ENCODE measurements around the gene CELA3A. TPM values are rescaled to one million over a fixed set of nuclear protein-coding genes. Genes with fewer than 3 reads are reported as not detected.

Gene CELA3A
- total and polyA plus RNA-seq, 2 of the 13 experiments (the other 11 are each of a cell fraction or from before 2014, with no cell fraction given), result 0.09 TPM; not detected in 1

DNA sequence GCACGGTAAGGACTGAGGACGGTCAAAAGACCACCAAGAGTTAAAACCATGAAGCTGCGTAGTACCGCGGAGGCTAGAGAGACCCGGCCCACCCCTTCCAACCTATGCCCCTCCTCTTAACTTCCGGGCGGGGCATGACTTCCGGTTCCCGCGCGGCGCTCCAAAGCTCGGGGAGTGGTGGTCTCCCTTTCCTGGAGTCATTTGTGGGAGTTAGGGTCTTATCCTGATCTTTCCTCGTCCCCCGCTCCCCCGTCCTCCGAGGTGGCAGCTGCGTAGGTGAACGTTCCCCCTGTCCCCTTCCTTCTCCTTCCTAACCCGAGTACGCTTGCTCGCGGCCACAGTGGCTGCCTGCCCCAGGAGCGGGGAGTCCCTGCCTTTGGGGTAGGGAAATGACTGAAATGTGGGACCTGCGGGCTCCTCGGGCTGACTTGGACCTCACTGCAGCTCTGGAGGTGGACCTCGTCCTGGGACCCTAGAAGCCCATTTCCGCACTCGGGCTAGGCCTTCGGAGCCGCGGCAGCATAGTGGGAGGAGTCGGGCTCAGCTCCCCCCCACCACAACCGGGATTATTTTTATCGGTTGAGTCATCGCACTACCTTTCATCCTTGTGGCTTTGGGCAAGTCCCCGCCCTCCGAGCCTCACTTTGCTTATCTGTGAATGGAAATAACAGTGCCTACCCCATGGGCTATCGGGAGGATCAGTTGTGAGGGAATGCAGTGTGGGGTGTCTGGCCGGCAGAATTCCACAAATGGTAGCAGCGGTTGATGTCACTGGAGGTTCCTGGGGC lies 24.1 kb downstream of the CELA3A start (continued):
- TF ChIP-seq SRSF1 (optimal IDR thresholded peaks at IDR 0.05; ENCODE audit: low read depth, low read length), result peak; percentile 89

DNA sequence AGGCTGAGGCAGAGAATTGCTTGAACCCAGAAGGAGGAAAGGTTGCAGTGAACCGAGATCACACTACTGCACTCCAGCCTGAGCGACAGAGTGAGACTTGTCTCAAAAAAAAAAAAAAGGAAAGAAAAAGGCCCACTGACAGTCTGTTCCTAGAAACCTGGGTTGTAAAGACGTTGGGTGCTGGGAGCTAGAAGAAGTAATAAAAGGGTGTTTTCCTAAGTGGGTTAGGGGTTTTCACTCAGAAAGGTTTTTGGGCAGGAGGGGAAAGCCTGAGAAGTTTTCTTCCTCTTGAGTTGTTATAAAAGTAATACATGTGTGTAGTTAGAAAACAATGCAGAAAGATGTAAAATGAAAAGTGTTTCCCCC lies 25.4 kb downstream of the CELA3A start:
- no peak for ATAC-seq
- 86% methylated on average over 3 of the region's 3 CpGs for WGBS (ENCODE audit: low lambda C conversion rate)
- CTCF ChIA-PET (ENCODE audit: low intra/inter-chr PET ratio, low total read pairs), result no interaction called here
- TF ChIP-seq, protein P1, sequence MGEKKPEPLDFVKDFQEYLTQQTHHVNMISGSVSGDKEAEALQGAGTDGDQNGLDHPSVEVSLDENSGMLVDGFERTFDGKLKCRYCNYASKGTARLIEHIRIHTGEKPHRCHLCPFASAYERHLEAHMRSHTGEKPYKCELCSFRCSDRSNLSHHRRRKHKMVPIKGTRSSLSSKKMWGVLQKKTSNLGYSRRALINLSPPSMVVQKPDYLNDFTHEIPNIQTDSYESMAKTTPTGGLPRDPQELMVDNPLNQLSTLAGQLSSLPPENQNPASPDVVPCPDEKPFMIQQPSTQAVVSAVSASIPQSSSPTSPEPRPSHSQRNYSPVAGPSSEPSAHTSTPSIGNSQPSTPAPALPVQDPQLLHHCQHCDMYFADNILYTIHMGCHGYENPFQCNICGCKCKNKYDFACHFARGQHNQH (CRISPR knock-in tag; IDR thresholded peaks at IDR 0.05), result no peak
- no peak for TF ChIP-seq BHLHE40 (IDR thresholded peaks at IDR 0.05; ENCODE audit: low read length)
- TF ChIP-seq, protein P2, sequence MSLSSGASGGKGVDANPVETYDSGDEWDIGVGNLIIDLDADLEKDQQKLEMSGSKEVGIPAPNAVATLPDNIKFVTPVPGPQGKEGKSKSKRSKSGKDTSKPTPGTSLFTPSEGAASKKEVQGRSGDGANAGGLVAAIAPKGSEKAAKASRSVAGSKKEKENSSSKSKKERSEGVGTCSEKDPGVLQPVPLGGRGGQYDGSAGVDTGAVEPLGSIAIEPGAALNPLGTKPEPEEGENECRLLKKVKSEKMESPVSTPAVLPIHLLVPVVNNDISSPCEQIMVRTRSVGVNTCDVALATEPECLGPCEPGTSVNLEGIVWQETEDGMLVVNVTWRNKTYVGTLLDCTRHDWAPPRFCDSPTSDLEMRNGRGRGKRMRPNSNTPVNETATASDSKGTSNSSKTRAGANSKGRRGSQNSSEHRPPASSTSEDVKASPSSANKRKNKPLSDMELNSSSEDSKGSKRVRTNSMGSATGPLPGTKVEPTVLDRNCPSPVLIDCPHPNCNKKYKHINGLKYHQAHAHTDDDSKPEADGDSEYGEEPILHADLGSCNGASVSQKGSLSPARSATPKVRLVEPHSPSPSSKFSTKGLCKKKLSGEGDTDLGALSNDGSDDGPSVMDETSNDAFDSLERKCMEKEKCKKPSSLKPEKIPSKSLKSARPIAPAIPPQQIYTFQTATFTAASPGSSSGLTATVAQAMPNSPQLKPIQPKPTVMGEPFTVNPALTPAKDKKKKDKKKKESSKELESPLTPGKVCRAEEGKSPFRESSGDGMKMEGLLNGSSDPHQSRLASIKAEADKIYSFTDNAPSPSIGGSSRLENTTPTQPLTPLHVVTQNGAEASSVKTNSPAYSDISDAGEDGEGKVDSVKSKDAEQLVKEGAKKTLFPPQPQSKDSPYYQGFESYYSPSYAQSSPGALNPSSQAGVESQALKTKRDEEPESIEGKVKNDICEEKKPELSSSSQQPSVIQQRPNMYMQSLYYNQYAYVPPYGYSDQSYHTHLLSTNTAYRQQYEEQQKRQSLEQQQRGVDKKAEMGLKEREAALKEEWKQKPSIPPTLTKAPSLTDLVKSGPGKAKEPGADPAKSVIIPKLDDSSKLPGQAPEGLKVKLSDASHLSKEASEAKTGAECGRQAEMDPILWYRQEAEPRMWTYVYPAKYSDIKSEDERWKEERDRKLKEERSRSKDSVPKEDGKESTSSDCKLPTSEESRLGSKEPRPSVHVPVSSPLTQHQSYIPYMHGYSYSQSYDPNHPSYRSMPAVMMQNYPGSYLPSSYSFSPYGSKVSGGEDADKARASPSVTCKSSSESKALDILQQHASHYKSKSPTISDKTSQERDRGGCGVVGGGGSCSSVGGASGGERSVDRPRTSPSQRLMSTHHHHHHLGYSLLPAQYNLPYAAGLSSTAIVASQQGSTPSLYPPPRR (CRISPR knock-in tag; IDR thresholded peaks at IDR 0.05; ENCODE audit: borderline replicate concordance), result no peak
- TF ChIP-seq, protein P3, sequence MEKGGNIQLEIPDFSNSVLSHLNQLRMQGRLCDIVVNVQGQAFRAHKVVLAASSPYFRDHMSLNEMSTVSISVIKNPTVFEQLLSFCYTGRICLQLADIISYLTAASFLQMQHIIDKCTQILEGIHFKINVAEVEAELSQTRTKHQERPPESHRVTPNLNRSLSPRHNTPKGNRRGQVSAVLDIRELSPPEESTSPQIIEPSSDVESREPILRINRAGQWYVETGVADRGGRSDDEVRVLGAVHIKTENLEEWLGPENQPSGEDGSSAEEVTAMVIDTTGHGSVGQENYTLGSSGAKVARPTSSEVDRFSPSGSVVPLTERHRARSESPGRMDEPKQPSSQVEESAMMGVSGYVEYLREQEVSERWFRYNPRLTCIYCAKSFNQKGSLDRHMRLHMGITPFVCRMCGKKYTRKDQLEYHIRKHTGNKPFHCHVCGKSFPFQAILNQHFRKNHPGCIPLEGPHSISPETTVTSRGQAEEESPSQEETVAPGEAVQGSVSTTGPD (CRISPR knock-in tag; IDR thresholded peaks at IDR 0.05), result no peak
- TF ChIP-seq KDM5A (IDR thresholded peaks at IDR 0.05; ENCODE audit: borderline replicate concordance, low read length), result no peak
- no peak for TF ChIP-seq ZNF136 (CRISPR knock-in tag; IDR thresholded peaks at IDR 0.05; ENCODE audit: low read depth)
- TF ChIP-seq RBM22 (optimal IDR thresholded peaks at IDR 0.05; ENCODE audit: low read length), result no peak
- no peak for TF ChIP-seq ZMYM3 (CRISPR knock-in tag; IDR thresholded peaks at IDR 0.05)
- TF ChIP-seq, protein P4, sequence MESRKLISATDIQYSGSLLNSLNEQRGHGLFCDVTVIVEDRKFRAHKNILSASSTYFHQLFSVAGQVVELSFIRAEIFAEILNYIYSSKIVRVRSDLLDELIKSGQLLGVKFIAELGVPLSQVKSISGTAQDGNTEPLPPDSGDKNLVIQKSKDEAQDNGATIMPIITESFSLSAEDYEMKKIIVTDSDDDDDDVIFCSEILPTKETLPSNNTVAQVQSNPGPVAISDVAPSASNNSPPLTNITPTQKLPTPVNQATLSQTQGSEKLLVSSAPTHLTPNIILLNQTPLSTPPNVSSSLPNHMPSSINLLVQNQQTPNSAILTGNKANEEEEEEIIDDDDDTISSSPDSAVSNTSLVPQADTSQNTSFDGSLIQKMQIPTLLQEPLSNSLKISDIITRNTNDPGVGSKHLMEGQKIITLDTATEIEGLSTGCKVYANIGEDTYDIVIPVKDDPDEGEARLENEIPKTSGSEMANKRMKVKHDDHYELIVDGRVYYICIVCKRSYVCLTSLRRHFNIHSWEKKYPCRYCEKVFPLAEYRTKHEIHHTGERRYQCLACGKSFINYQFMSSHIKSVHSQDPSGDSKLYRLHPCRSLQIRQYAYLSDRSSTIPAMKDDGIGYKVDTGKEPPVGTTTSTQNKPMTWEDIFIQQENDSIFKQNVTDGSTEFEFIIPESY (CRISPR knock-in tag; IDR thresholded peaks at IDR 0.05), result no peak
- TF ChIP-seq MBNL3 (CRISPR knock-in tag; conservative IDR thresholded peaks at IDR 0.05), result no peak
- TF ChIP-seq SNAI1 (CRISPR knock-in tag; IDR thresholded peaks at IDR 0.05; ENCODE audit: borderline replicate concordance), result no peak
- intact Hi-C loops (cut with micrococcal nuclease; ENCODE audit: unreplicated experiment), result no loop called here
- Histone ChIP-seq H3K36me3 (replicated peaks in 1 of 2; ENCODE audit: control insufficient read depth in 1 of 2, insufficient read depth in 2 of 2, low read length in 2 of 2) (no peaks in the 10 kb centered on the region), H3K4me1 (ENCODE audit: insufficient read depth, low read length) (peaks cover 44% of the 10 kb centered on the region), H3K27me3 (ENCODE audit: control insufficient read depth in 1 of 2, insufficient read depth in 2 of 2, low read length in 2 of 2) (no peaks in the 10 kb centered on the region; a peak in 1 of 5 replicates), H4K20me1 (ENCODE audit: insufficient read depth, low read length) (no peaks in the 10 kb centered on the region), H2AFZ (ENCODE audit: low read length) (no peak overlapping the region), H3K4me2 (ENCODE audit: low read depth, low read length) (no peak overlapping the region), H3K4me3 (replicated peaks in 1 of 3; ENCODE audit: insufficient read depth in 1 of 3, low read depth in 2 of 3, low read length in 3 of 3) (no peak overlapping the region), H3K27ac (ENCODE audit: extremely low read length, insufficient read depth, low read length) (no peak overlapping the region), H3K79me2 (ENCODE audit: insufficient read depth, low read length) (peaks cover 5% of the 10 kb centered on the region), H3K9ac (ENCODE audit: insufficient read depth, low read depth, low read length) (no peak overlapping the region), H3K9me3 (ENCODE audit: low read length) (no peaks in the 10 kb centered on the region)
- no peak for FAIRE-seq
- no peak for DNase-seq (ENCODE audit: low spot score)
- in situ Hi-C loops (cut with HindIII; ENCODE audit: extremely low pct_ligation_motif_present, low pct_unique_long_range_greater_than_20kb), result no loop called here
- BruUV-seq (replicated peaks), result no TSS peak
- POLR2A ChIA-PET, result interaction anchor here (1.0 kb wide), 1 partner anchor 12 kb away, joined by 5 read pairs; no protein-coding TSS in a partner anchor
